ENCODE measurements around the gene PRRT3.

The PRRT3 gene

DNA sequence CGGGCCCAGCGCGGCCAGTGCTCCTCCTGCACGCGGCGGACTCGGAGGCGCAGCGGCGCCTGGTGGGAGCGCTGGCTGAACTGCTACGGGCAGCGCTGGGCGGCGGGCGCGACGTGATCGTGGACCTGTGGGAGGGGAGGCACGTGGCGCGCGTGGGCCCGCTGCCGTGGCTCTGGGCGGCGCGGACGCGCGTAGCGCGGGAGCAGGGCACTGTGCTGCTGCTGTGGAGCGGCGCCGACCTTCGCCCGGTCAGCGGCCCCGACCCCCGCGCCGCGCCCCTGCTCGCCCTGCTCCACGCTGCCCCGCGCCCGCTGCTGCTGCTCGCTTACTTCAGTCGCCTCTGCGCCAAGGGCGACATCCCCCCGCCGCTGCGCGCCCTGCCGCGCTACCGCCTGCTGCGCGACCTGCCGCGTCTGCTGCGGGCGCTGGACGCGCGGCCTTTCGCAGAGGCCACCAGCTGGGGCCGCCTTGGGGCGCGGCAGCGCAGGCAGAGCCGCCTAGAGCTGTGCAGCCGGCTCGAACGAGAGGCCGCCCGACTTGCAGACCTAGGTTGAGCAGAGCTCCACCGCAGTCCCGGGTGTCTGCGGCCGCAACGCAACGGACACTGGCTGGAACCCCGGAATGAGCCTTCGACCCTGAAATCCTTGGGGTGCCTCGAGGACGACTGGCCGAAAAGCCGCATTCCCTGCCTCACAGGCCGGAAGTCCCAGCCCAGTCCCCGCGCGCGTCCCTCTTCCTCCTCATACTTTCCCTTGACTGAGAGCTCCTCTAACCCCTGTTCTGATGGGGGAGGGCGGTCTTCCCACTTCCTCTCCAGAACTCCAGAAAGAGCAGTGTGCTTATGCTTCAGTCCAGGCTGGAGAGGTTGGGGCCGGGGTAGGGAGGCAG lies 36.7 kb downstream of the PRRT3 start:
- H3K27ac ChIP-seq, result peak overlapping the region; percentile 1
- H3K27me3 ChIP-seq (replicated peaks), result no peaks in the 10 kb centered on the region
- H3K36me3 ChIP-seq (replicated peaks), result no peaks in the 10 kb centered on the region
- in situ Hi-C loops (cut with HindIII; ENCODE audit: low pct_ligation_motif_present, low sequenced_read_pairs), result no loop called here
- H3K4me3 ChIP-seq (ENCODE audit: low read depth, low read length), result peak overlapping the region; percentile 61
- DNase-seq, result peak; percentile 18
- TF ChIP-seq, protein P1, sequence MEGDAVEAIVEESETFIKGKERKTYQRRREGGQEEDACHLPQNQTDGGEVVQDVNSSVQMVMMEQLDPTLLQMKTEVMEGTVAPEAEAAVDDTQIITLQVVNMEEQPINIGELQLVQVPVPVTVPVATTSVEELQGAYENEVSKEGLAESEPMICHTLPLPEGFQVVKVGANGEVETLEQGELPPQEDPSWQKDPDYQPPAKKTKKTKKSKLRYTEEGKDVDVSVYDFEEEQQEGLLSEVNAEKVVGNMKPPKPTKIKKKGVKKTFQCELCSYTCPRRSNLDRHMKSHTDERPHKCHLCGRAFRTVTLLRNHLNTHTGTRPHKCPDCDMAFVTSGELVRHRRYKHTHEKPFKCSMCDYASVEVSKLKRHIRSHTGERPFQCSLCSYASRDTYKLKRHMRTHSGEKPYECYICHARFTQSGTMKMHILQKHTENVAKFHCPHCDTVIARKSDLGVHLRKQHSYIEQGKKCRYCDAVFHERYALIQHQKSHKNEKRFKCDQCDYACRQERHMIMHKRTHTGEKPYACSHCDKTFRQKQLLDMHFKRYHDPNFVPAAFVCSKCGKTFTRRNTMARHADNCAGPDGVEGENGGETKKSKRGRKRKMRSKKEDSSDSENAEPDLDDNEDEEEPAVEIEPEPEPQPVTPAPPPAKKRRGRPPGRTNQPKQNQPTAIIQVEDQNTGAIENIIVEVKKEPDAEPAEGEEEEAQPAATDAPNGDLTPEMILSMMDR (IDR thresholded peaks at IDR 0.05; ENCODE audit: low read depth, low read length, missing control alignments), result peak; percentile 51

DNA sequence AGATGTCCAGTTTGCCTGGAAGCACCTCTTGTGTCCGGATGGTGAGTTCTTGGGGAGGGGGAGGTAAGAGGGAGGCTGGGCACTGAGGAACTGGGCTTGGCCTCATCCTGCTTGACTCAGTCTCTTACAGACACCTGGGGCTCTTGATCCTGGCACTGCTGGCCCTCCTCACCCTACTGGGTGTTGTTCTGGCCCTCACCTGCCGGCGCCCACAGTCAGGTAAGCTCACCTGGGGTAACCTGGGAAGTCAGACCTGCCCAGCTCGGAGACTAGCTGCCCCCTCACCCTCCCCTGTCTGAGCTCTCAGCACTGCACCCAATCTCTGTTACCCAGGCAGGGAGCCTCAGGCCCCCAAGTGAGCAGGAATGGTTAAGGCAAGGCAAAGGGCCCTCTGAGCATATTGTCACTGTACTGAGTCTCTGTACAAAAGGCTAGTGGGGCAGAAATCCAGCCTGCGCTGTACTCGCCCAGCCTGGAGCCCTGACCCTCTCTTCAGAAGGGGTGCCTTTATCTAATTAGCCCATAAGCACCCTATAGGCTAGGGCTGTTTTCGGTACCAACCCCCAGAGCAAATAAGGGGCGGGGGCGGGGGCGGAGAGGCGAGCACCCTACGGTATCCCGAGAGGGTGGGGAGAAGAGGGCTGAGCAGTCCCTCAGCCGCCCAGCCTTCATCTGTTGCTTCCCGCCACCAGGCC lies 37.5 kb downstream of the PRRT3 start:
- TF ChIP-seq, protein P1 (IDR thresholded peaks at IDR 0.05; ENCODE audit: low read depth, low read length, missing control alignments), result no peak
- no peak for DNase-seq
- H3K27ac ChIP-seq, result no peak overlapping the region
- H3K4me3 ChIP-seq (ENCODE audit: low read depth, low read length), result peak overlapping the region; percentile 61
- H3K27me3 ChIP-seq (replicated peaks), result no peaks in the 10 kb centered on the region
- H3K36me3 ChIP-seq (replicated peaks), result no peaks in the 10 kb centered on the region
- in situ Hi-C loops (cut with HindIII; ENCODE audit: low pct_ligation_motif_present, low sequenced_read_pairs), result no loop called here

DNA sequence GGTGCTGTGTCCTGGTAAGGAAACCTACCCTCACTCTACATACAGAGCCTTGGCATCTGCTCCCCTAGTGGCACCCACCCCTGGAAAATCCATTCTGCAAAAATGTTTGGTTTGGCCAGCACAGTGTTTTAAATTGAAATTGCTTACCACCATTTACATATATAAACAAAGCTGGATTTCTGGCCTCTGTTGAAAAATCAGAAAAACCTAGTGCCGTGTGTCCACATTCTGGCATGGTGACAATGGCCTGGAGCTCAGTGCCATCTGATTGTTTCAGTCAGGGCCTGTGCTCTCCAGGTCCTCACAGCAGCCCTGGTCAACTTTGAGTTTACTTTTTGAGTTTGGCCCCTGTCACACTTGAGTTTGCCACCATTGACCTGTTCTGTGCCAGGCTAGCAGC lies 38.2 kb downstream of the PRRT3 start:
- in situ Hi-C loops (cut with HindIII; ENCODE audit: low pct_ligation_motif_present, low sequenced_read_pairs), result no loop called here
- no peak for DNase-seq
- no peak overlapping the region for H3K27ac ChIP-seq
- TF ChIP-seq, protein P1 (IDR thresholded peaks at IDR 0.05; ENCODE audit: low read depth, low read length, missing control alignments), result no peak
- H3K4me3 ChIP-seq (ENCODE audit: low read depth, low read length), result no peak overlapping the region
- no peaks in the 10 kb centered on the region for H3K36me3 ChIP-seq (replicated peaks)
- no peaks in the 10 kb centered on the region for H3K27me3 ChIP-seq (replicated peaks)

DNA sequence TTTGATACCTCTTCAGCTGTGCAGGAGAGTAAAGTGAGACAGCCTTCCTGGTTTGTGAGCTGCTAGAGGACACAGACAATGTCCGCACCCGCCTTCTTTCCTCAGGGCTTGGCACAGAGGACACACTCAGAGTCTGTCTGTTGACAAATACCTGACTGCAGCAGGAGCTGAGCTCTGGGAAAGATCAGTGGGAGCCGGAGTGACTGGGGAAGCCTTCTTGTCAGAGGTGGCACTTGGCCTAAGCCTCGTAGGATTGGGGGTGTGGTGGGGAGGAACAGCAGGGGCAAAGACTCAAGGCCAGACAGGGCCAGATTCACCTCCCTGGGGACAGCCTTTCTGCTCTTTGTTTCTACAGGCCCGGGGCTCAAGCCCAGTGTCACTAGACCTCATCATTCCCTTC lies 38.6 kb downstream of the PRRT3 start:
- DNase-seq, result no peak
- in situ Hi-C loops (cut with HindIII; ENCODE audit: low pct_ligation_motif_present, low sequenced_read_pairs), result no loop called here
- no peak overlapping the region for H3K4me3 ChIP-seq (ENCODE audit: low read depth, low read length)
- TF ChIP-seq, protein P1 (IDR thresholded peaks at IDR 0.05; ENCODE audit: low read depth, low read length, missing control alignments), result no peak
- no peaks in the 10 kb centered on the region for H3K27me3 ChIP-seq (replicated peaks)
- no peaks in the 10 kb centered on the region for H3K36me3 ChIP-seq (replicated peaks)
- H3K27ac ChIP-seq, result no peak overlapping the region

DNA sequence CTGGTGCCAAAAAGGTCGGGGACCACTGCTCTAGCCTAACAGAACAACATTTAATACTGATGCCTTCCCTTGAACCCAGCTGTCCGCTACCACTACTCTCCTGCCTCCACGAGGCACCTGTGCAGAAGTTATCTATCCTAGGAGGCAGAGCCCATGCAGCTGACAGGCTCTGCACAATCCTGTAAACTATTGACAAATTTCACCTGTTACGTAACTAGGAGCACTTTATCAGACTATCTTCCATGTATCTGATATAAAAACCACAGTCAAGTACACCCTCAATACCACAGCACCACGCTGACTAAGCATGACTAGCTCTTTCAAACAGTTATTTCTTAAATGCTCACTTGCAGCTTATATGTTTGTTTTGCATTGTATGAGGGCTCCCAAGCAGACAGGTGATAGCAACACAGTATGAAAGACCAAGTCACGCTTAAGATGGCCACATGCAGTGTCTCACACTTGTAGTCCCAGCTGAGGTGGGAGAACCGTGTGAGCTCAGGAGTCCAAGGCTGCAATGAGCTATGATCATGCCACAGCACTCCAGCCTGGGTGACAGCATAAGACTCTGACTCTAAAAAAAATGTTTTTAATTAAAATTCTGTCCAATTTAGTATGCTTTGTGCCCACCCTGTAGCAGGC lies 39.8 kb downstream of the PRRT3 start:
- peak; percentile 82 for DNase-seq
- Histone ChIP-seq H3K27me3 (replicated peaks) (no peaks in the 10 kb centered on the region), H3K4me3 (ENCODE audit: low read depth, low read length) (no peak overlapping the region), H3K36me3 (replicated peaks) (no peaks in the 10 kb centered on the region), H3K27ac (no peak overlapping the region)
- TF ChIP-seq, protein P1 (IDR thresholded peaks at IDR 0.05; ENCODE audit: low read depth, low read length, missing control alignments), result no peak
- in situ Hi-C loops (cut with HindIII; ENCODE audit: low pct_ligation_motif_present, low sequenced_read_pairs), result no loop called here
